GM12878 (cell line): ENCODE data around the gene TLE2. TPM values are rescaled to one million over a fixed set of nuclear protein-coding genes. Genes with fewer than 3 reads are reported as not detected.
A peak's percentile ranks its signal among the peaks of the same experiment; 100 is the strongest.

ENCODE experiments used
- ATAC-seq: fragments of 200-7000 bp; cut with Tn5 transposase; 3 replicates; pipeline ENCODE4 v1.9.1; 2020; ENCODE audit warnings: mild to moderate bottlenecking, moderate library complexity
- BruUV-seq: library from RNA; stranded (reverse); fragments of 400-500 nt; replicated peaks from 2 replicates; lab custom pipeline; 2021; lab: Mats Ljungman, UMichigan
- CTCF ChIA-PET: fragments of 300-600 bp; sonication (Branson Sonifier 250); formaldehyde crosslinking; extraction: SDS; loops from one replicate; lab custom pipeline; 2021; ENCODE audit warnings: inconsistent platforms; lab: Yijun Ruan, JAX
- POLR2A ChIA-PET: fragments of 350-600 bp; formaldehyde crosslinking; extraction: SDS; loops from one replicate; lab custom pipeline; 2021; ENCODE audit warnings: inconsistent platforms; lab: Charles Lee
- RAD21 ChIA-PET: fragments of 300-600 bp; sonication (Branson Sonifier 250); formaldehyde crosslinking; loops from one replicate; lab custom pipeline; 2023; ENCODE audit warnings: antibody characterized with exemption; ENCODE audit not compliant: unreplicated experiment; lab: Charles Lee
- SMC1A ChIA-PET: fragments of 300-600 bp; sonication (Branson Sonifier 250); formaldehyde crosslinking; loops from one replicate; lab custom pipeline; 2023; ENCODE audit not compliant: unreplicated experiment, uncharacterized antibody; lab: Charles Lee
- DNase-seq: peaks from one replicate; pipeline ENCODE4 v3.0.0-alpha.2; 2011; ENCODE audit warnings: low read depth, low spot score
- FAIRE-seq: peaks from 3 replicates; lab custom pipeline; 2011; peaks lifted over from hg19 to GRCh38; lab: Jason Lieb, UNC
- H2AFZ ChIP-seq: 2 replicates; pipeline ENCODE4 v1.6.0; 2011; ENCODE audit warnings: low read depth, low read length, control low read depth; ENCODE audit not compliant: control insufficient read depth
- H3K27ac ChIP-seq: 2 replicates; pipeline ENCODE4 v1.5.1; 2011; ENCODE audit warnings: control low read depth; ENCODE audit not compliant: control insufficient read depth, insufficient read depth
- H3K27me3 ChIP-seq, 2 experiments: replicated peaks in 1 of 2; 2 replicates each; pipeline versions ENCODE4 v1.6.0 to v1.6.1; 2011; ENCODE audit warnings: low read length in 1 of 2; ENCODE audit not compliant: control insufficient read depth in 2 of 2, insufficient read depth in 2 of 2
- H3K36me3 ChIP-seq, 2 experiments: 2 replicates each; pipeline ENCODE4 v1.5.1; 2011; ENCODE audit warnings: low read length in 1 of 2; ENCODE audit not compliant: control insufficient read depth in 2 of 2, insufficient read depth in 2 of 2
- H3K4me1 ChIP-seq: 2 replicates; pipeline ENCODE4 v1.6.1; 2011; ENCODE audit warnings: mild to moderate bottlenecking, low read length, moderate library complexity, mixed read lengths; ENCODE audit not compliant: control insufficient read depth, insufficient read depth
- H3K4me2 ChIP-seq: 2 replicates; pipeline ENCODE4 v1.6.0; 2011; ENCODE audit warnings: control low read depth; ENCODE audit not compliant: control insufficient read depth, insufficient read depth
- H3K4me3 ChIP-seq: fragments of 200-600 bp; sonication (generic); 2 replicates; pipeline ENCODE4 v1.5.1; 2016
- H3K79me2 ChIP-seq: 2 replicates; pipeline ENCODE4 v1.6.0; 2011; ENCODE audit warnings: low read length; ENCODE audit not compliant: control insufficient read depth, insufficient read depth
- H3K9ac ChIP-seq: 2 replicates; pipeline ENCODE4 v1.8.0; 2011; ENCODE audit warnings: low read length, control low read depth, mixed read lengths; ENCODE audit not compliant: control insufficient read depth, insufficient read depth
- H3K9me3 ChIP-seq: replicated peaks from 3 replicates; pipeline ENCODE4 v1.5.1; 2011; ENCODE audit warnings: mild to moderate bottlenecking, low read length; ENCODE audit not compliant: control insufficient read depth, insufficient read depth
- H4K20me1 ChIP-seq: 2 replicates; pipeline ENCODE4 v1.6.0; 2011; ENCODE audit not compliant: control insufficient read depth, insufficient read depth
- ASH2L ChIP-seq: fragments of 300-600, 200-600 bp; sonication (generic); IDR thresholded peaks from 2 replicates; pipeline ENCODE4 v1.6.1; 2017; ENCODE audit warnings: low read depth, mild to moderate bottlenecking, borderline replicate concordance
- BHLHE40 ChIP-seq, 2 experiments: fragments of 450-650 bp in 1 of 2; IDR thresholded peaks; 2 replicates each; pipeline ENCODE4 v1.6.1; 2011 to 2017; ENCODE audit warnings: low read depth in 2 of 2, borderline replicate concordance in 1 of 2, improper control_type of control experiment in 1 of 2, low read length in 1 of 2, mild to moderate bottlenecking in 1 of 2
- BMI1 ChIP-seq: fragments of 450-650 bp; IDR thresholded peaks from 2 replicates; pipeline ENCODE4 v1.6.1; 2016; ENCODE audit warnings: mild to moderate bottlenecking, moderate library complexity, borderline replicate concordance
- CTCF ChIP-seq, 3 experiments: IDR thresholded peaks in 2 of 3; conservative IDR thresholded peaks in 1 of 3; 2 replicates each; pipeline ENCODE4 v1.5.1; 2011; ENCODE audit warnings: low read depth in 3 of 3, low read length in 3 of 3, mild to moderate bottlenecking in 3 of 3, control low read depth in 2 of 3, moderate library complexity in 2 of 3, inconsistent platforms in 1 of 3, mixed read lengths in 1 of 3; ENCODE audit not compliant: control insufficient read depth in 2 of 3, insufficient read depth in 1 of 3; ENCODE audit errors: extremely low read depth in 1 of 3
- MAX ChIP-seq: IDR thresholded peaks from 2 replicates; pipeline ENCODE4 v1.6.1; 2012; ENCODE audit warnings: low read depth, low read length, improper control_type of control experiment
- RAD21 ChIP-seq: IDR thresholded peaks from 2 replicates; pipeline ENCODE4 v1.6.1; 2011; ENCODE audit warnings: mild to moderate bottlenecking, low read depth, low read length, moderate library complexity; ENCODE audit not compliant: insufficient read depth
- SMC3 ChIP-seq: IDR thresholded peaks from 2 replicates; pipeline ENCODE4 v1.6.1; 2011; ENCODE audit warnings: low read length, improper control_type of control experiment, borderline replicate concordance
- ZNF687 ChIP-seq: fragments of 450-650 bp; IDR thresholded peaks from 2 replicates; pipeline ENCODE4 v1.6.1; 2017; ENCODE audit warnings: mild to moderate bottlenecking, moderate library complexity
- WGBS: methylation state at CpG from one replicate; pipeline ENCODE4 v1.1.6; 2016; ENCODE audit warnings: low lambda C conversion rate; ENCODE audit not compliant: insufficient replicate concordance, insufficient coverage; ENCODE audit errors: missing lambda C conversion rate; 5-methylcytosine and 5-hydroxymethylcytosine counted together
- in situ Hi-C: fragments of 300-500 bp; cut with MboI; formaldehyde crosslinking; loops from 9 replicates; pipeline ENCODE4 v1.14.3; 2018; ENCODE audit warnings: mixed read lengths
- intact Hi-C: fragments of 100-400 bp; cut with micrococcal nuclease; formaldehyde crosslinking; loops from one replicate; pipeline ENCODE4 v1.14.2; 2022; ENCODE audit not compliant: unreplicated experiment
- polyA plus RNA-seq, 11 experiments: library from polyadenylated mRNA; depleted of rRNA in 4 of 11; unstranded in 6 of 11; stranded (reverse) in 5 of 11; fragments of >200 nt; fragmentation: Nextera tagmentation in 4 of 11; fragmentation: Illumina TruSeq in 1 of 11; extraction: Ambion mirVana in 4 of 11; extraction: Trizol in 1 of 11; gene quantifications; 1 replicate in 1 of 11; 2 replicates in 10 of 11; pipeline versions ENCODE4 v1.2.1 to v1.2.3, GENCODE V29; 2011 to 2016; ENCODE audit warnings: inconsistent platforms in 2 of 11, missing spikeins in 2 of 11, low read depth in 1 of 11
- total RNA-seq, 4 experiments: library from RNA; depleted of rRNA in 3 of 4; stranded (reverse); fragments of >200 nt in 3 of 4; fragmentation: Illumina TruSeq in 1 of 4; extraction: Trizol in 1 of 4; gene quantifications; 2 replicates each; pipeline versions ENCODE4 v1.2.1 to v1.2.3, GENCODE V29; 2013 to 2021

Gene TLE2
- total and polyA plus RNA-seq, 10 of the 15 experiments (the other 5 are each of a cell fraction or from before 2014, with no cell fraction given) = 0.05 to 0.21 (median 0.11) TPM; not detected in 5

- peak in 1 of 2 experiments; percentile 67; a peak in 2 of 4 replicates for TF ChIP-seq BHLHE40 (IDR thresholded peaks at IDR 0.05; ENCODE audit: borderline replicate concordance in 1 of 2, low read depth in 2 of 2, low read length in 1 of 2)
- peak; percentile 81 to 97 (median 92) for TF ChIP-seq CTCF (IDR thresholded peaks at IDR 0.05 in 2 of 3, conservative IDR thresholded peaks at IDR 0.05 in 1 of 3; ENCODE audit: control insufficient read depth in 2 of 3, extremely low read depth in 1 of 3, insufficient read depth in 1 of 3, low read depth in 3 of 3, low read length in 3 of 3)
Observed at GRCh38 chr19:3075605-3076431, 46.7 kb upstream of the TLE2 start (continued).

GRCh38 chr19:3073931-3074595 is 45.0 kb upstream of the TLE2 start:
- Histone ChIP-seq H3K9me3 (no peaks in the 10 kb centered on the region; the same call in 2 of the 3 replicates), H3K9ac (no peak overlapping the region), H3K4me2 (no peak overlapping the region), H2AFZ (no peak overlapping the region), H4K20me1 (no peaks in the 10 kb centered on the region), H3K4me1 (no peaks in the 10 kb centered on the region), H3K36me3 (no peaks in the 10 kb centered on the region), H3K27ac (no peak overlapping the region), H3K79me2 (no peaks in the 10 kb centered on the region), H3K27me3 (no peaks in the 10 kb centered on the region), H3K4me3 (no peak overlapping the region)
- ATAC-seq (peak; percentile 68), FAIRE-seq (no peak), DNase-seq (no peak)
- no TSS peak for BruUV-seq
- in situ Hi-C loops (no loop called here), intact Hi-C loops (loop anchor here (1.0 to 10.0 kb wide), 2 partner anchors 51 to 112 kb away; no protein-coding TSS in a partner anchor)
- CTCF ChIA-PET = interaction anchor here (1.8 to 6.5 kb wide), 7 partner anchors 9 to 122 kb away, joined by 5 to 73 read pairs (median 15); no protein-coding TSS in a partner anchor
- WGBS = 38% methylated on average over 8 of the region's 8 CpGs
- POLR2A ChIA-PET = interaction anchor here (1.5 kb wide), 1 partner anchor 92 kb away, joined by 3 read pairs; no protein-coding TSS in a partner anchor
- SMC1A ChIA-PET = no interaction called here
- RAD21 ChIA-PET = interaction anchor here (0.7 to 1.8 kb wide), 2 partner anchors 13 to 38 kb away, joined by 5 to 6 read pairs; no protein-coding TSS in a partner anchor
- peak; percentile 57 for TF ChIP-seq RAD21
- no peak for TF ChIP-seq BMI1
- no peak for TF ChIP-seq ASH2L
- no peak for TF ChIP-seq ZNF687
- peak in 2 of 3 experiments; percentile 23 to 41; a peak in 3 of 6 replicates for TF ChIP-seq CTCF (IDR thresholded peaks at IDR 0.05 in 2 of 3, conservative IDR thresholded peaks at IDR 0.05 in 1 of 3; ENCODE audit: control insufficient read depth in 2 of 3, extremely low read depth in 1 of 3, insufficient read depth in 1 of 3, low read depth in 3 of 3, low read length in 3 of 3)
- TF ChIP-seq MAX = no peak
- peak; percentile 47; the same call in 1 of the 2 replicates for TF ChIP-seq SMC3
